Neural cell (in vitro differentiated cells): ENCODE measurements around the gene USP9X.

Experiments
- TAF1 ChIP-seq: IDR thresholded peaks from 2 replicates; pipeline ENCODE4 v1.6.1; 2012; ENCODE audit warnings: low read depth
- TF ChIP-seq, protein P1 (sequence below): fragments of 450-650 bp; IDR thresholded peaks from 2 replicates; pipeline ENCODE4 v1.5.1; 2014; ENCODE audit warnings: antibody characterized with exemption, mild to moderate bottlenecking, moderate library complexity; ENCODE audit not compliant: poor library complexity, severe bottlenecking

DNA sequence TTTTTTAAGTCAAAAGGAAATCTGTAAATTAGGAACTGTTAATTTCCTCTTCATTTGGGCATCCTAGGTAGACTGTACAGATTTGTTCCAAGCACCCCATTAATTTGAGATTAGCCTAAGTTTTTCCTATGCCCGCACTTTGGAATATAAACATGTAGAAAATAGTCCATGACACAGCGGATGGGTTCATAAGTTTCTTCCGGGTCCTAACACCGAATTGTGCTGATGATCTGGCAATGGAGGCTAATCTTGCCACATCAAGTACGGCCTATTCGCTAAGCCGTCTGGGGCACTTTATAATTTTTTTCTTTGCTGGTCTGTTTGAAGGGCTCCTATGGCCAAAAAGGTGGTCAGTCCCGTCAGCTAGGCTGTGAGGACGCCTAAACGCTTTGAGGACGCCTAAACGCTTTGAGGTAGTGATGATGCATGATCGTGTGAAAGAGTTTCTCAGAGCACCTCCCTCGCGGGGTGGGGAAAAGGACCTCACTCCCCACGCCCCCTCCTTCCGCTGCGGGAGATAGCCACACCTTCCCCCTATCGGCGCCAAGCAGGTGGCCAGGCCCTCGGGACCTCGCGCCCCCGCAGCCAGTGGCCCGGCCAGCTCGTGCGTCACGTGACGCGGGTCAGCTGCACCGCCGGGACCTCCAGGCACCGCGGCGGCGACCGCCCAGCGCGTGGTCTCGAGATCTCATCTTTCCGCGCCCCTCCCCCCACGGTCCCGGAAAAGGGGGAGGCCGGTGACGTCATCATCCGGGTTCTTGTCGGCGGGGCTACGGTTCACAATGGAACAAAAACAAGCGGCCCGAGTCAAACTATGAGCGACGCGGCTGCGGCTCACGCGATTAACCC, 977 bp upstream of the USP9X start:
- TF ChIP-seq, protein P1, sequence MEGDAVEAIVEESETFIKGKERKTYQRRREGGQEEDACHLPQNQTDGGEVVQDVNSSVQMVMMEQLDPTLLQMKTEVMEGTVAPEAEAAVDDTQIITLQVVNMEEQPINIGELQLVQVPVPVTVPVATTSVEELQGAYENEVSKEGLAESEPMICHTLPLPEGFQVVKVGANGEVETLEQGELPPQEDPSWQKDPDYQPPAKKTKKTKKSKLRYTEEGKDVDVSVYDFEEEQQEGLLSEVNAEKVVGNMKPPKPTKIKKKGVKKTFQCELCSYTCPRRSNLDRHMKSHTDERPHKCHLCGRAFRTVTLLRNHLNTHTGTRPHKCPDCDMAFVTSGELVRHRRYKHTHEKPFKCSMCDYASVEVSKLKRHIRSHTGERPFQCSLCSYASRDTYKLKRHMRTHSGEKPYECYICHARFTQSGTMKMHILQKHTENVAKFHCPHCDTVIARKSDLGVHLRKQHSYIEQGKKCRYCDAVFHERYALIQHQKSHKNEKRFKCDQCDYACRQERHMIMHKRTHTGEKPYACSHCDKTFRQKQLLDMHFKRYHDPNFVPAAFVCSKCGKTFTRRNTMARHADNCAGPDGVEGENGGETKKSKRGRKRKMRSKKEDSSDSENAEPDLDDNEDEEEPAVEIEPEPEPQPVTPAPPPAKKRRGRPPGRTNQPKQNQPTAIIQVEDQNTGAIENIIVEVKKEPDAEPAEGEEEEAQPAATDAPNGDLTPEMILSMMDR = peak; percentile 14
- TF ChIP-seq TAF1 = peak; percentile 28
